ENCODE measurements around the gene EGFL7. TPM values are rescaled to one million over a fixed set of nuclear protein-coding genes. Genes with fewer than 3 reads are reported as not detected.

Gene EGFL7
- total RNA-seq, 1 donor from 2014 or later = 384 TPM

DNA sequence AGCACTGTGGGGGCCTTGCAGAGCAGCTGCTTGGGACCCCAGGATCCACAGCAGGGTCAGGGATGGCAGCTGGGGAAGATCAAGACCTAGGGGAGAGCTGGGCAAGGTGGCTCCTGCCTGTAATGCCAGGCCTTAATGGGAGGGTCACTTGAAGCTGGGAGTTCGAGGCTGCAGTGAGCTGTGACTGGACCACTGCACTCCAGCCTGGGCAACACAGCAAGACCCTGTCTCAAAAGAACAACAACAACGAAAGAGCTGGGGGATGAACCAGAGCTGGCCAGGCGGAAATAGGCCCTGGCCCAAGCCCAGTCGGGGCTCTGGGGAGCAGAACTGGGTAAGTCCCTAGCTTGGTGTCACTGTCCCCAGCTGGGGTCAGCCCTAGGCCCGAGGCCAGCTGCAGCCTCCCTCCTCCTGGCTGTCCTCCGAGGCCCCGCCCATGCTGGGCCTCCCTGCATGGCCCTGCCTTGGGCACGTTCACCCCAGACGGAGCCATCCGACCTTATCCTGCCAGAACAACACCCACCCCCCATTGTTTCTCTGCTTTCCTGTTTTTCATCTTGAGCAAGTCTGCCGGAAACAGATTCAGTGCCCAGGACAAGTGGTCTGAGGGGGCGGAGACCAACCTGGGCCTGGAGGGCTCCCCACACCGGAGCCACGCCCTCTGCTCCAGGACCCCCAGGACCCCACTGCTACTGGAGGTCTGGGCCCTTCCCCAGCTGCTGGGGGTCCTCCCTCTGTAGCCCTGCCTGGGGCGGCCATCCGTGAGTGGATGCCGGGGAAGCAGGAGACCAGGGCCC lies 51.6 kb downstream of the EGFL7 start:
- peak; percentile 49 to 87 for DNase-seq (ENCODE audit: low read depth in 2 of 2)

DNA sequence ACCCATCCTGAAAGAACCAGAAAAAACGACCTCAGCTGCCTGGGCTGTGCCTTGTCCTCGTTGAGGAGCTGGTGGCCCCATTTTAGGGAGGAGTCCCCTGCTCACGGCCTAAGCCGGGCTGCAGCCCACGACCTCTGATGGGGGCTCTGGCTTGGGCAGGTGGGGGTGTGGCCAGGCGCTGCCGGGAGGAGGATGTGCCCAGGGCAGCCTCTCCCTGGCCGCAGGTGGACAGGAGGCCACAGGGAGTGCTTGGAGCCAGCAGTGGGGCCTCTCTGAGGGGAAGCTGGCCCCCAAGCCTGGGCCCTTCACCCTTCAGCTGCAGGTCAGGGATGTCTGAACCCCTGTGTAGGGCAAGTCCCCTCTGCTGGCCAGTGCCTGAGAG lies 52.2 kb downstream of the EGFL7 start:
- DNase-seq (ENCODE audit: low read depth in 2 of 2) = no peak

DNA sequence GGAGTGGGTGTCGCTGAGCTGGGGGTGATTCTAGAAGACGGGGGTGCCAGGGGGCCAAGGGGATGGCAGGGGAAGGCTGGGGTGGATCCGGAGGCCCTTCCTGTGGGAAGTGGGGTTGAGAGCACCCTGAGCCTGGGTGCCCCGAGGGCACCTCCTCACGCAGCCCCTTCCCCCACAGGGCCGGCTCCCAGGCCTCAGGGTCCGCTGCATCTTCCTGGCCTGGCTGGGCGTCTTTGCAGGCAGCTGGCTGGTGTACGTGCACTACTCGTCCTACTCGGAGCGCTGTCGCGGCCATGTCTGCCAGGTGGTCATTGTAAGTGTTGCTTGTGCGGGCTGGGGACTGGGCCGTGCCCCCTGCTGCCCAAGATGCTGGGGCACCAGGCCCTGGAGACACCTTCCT lies 54.7 kb downstream of the EGFL7 start:
- DNase-seq (ENCODE audit: low read depth in 2 of 2) = no peak

DNA sequence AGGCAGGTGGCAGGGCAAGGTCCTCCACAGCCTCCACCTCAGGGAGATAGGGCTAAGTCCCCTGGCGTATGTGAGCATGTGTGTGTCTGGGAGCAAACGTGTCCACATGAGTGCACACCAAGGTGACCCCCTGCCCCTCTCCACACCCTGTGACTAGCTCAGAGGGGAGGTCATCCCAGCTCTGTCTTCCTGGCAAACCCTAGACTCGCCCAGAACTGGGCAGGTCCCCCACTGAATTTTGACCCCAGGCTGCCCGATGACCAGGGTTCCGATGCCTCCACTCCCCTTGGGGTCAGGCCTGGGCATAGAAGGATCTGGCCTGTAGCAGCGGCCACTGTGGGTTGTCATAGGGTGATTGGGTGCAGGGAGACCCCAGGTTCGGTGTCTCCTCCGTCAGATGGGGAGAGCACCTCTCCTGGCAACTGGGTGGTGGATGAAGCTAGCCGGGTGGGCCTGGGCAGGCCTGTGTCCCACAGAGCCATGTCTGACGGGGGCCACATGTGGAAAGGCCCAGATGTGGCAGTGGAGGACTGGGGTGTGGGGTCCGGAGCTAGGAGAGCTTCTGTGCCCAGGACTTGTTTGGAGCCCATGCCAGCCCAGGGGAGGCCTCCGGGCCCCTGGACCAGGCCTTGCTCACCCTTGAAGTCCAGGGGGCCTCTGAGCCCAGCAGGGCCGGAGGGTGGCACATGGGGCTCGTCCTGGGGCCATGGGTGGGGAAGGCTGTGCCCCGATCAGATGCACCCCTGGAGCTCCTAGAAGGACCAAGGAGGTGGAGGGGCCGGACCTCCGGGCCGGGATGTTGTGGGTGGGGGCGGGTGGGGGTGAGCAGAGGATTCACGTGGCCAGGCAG lies 55.9 kb downstream of the EGFL7 start:
- DNase-seq (ENCODE audit: low read depth in 2 of 2) = no peak

DNA sequence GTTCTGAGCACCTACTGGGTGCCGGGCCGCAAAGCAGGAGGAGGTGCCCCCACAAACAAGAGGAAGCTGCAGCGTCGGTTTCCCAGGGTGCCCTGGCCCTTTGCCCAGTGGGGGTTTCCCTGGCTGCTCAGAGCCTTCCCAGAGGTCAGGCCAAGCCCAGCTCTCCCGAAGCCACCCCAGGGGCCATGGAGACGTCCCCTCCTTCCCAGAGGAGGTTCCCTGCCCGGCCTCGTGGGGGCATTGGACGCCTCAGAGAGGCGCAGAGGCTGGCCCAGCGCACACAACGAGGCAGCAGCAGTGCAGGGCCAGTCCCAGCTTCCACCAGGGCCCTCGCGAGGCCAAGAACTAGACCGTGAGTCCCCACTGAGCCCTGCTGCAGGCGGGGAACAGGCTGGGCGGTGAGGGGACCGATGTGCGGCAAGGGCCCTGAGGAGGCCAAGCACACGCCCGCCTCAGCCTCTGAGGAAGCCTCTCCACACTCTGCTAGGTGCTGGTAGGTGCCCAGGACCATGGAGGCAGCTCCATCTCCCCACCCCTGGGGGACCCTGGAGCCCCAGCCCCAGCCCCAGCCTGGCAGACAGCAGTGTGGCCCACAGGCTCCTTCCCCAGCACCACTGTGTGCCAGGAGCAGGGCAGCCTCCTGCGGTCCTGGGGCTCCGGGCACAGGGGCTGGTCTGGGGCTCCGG lies 56.6 kb downstream of the EGFL7 start:
- DNase-seq (ENCODE audit: low read depth in 2 of 2) = peak in 1 of 2 donors; percentile 57

DNA sequence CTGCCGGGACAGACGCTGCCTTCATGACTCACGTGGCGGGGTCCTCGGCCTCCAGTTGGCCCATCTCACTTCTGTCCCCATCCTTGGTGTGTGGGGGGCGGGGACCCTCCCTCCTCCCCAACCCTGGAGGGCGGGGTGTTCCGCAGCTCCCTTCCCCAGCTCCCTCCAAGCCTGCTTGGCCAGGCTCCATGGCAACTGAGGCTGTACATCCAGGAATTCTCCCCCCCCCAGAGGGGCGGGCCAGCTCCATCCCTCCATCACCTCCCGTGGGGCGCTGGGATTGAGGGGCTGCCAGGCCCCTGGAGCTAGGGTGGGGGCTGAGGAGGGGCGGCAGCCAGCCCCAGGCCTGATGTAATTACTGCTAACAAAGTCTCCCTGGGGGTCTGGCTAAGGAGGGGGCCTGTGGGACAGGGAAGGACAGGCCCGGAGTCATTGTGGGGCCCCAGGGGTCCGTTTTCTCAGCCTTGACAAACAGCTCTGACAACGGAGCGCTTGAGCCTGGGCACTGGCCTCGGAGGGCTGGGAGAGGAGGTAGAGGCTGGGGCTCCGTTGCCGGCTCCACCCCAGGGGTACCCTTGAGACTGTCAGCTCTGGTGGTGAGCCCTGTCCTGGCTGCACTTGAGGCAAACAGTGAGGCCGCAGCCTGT lies 57.7 kb downstream of the EGFL7 start:
- peak in 1 of 2 donors; percentile 43 for DNase-seq (ENCODE audit: low read depth in 2 of 2)

DNA sequence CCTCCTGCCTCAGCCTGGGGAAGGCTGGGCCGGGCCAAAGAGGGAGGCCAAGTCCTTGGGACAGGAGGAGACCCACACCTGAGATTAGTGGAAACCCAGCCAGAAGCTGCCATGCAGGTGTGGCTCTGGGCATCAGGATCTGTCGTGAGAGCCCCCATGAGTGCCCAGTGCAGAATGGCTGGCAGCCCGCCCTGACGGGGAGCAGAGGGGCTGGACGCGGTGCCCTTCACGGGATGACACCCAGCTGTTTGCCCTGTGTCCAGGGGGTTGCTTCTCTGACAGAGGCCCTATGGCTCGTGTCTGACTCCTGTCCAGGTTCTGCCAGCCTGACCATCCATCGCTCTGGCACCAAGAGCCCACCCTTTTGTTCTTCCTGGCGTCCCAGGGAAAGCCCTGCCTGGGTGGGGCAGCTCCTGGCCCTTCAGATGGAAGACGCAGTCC lies 58.2 kb downstream of the EGFL7 start:
- no peak for DNase-seq (ENCODE audit: low read depth in 2 of 2)

DNA sequence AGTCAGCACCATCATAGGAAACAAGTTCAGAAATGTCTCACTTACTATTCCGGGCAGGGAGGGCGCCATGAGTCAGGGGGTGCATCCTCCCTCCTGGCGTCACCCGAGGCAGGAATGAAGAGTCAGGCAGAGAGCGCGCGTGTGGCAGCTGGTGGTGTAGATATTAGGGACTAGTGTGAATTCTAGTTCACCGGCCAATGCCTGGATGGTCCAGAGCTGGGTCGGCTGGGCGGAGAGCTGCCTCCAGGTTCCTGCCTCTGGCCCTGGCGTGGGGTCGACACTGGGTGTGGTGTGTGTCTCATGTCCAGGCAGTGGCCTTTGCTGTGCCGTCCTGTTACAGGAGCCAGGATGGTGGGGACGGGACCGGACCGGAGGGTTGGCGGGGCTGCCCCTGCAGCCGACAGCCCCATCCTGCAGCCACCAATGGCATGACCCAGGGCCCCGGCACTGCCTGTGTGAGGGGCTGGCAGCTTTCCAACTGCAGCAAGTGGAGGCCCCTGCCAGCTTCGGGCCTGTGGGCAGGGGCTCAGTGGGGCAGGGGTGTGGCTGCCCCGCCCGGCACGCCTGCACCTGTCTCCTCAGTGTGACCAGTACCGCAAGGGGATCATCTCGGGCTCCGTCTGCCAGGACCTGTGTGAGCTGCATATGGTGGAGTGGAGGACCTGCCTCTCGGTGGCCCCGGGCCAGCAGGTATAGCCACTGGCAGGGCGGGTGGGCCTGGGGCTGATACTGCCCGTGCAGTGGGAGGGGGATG lies 58.8 kb downstream of the EGFL7 start:
- peak; percentile 65 to 96 for DNase-seq (ENCODE audit: low read depth in 2 of 2)

Other genes starting within 250 kb of the EGFL7 start
- gene INPP5E, start 223.1 kb upstream of the EGFL7 start, total RNA-seq = 3.3 and 4.0 TPM in 2 replicates
- 12.4 and 14.3 TPM in 2 replicates for gene SEC16A, start 179.9 kb upstream of the EGFL7 start, total RNA-seq
- 75.2 and 76.9 TPM in 2 replicates for gene NOTCH1, start 116.9 kb upstream of the EGFL7 start, total RNA-seq
- gene AGPAT2, start 24.5 kb downstream of the EGFL7 start, total RNA-seq = 18.8 and 41.0 TPM in 2 replicates
- gene DIPK1B, start 49.7 kb downstream of the EGFL7 start, total RNA-seq = 64.7 and 91.1 TPM in 2 replicates
- not detected in 2 replicates for gene LCN10, start 80.0 kb downstream of the EGFL7 start, total RNA-seq
- not detected in 2 replicates for gene LCN6, start 85.6 kb downstream of the EGFL7 start, total RNA-seq
- not detected in 2 replicates for gene LCN8, start 95.3 kb downstream of the EGFL7 start, total RNA-seq
- gene LCN15, start 101.6 kb downstream of the EGFL7 start, total RNA-seq = 0.22 TPM in 1 of 2 replicates, not detected in the other
- gene TMEM141, start 128.4 kb downstream of the EGFL7 start, total RNA-seq = 65.4 and 66.7 TPM in 2 replicates
- 0.22 and 1.4 TPM in 2 replicates for gene CCDC183, start 133.4 kb downstream of the EGFL7 start, total RNA-seq
- gene RABL6, start 145.0 kb downstream of the EGFL7 start, total RNA-seq = 43.8 and 47.7 TPM in 2 replicates
- 0.44 and 1.4 TPM in 2 replicates for gene AJM1, start 179.6 kb downstream of the EGFL7 start, total RNA-seq
- gene PHPT1, start 186.5 kb downstream of the EGFL7 start, total RNA-seq = 242 and 316 TPM in 2 replicates
- 0.65 and 2.0 TPM in 2 replicates for gene MAMDC4, start 189.4 kb downstream of the EGFL7 start, total RNA-seq
- gene EDF1, start 203.4 kb downstream of the EGFL7 start, total RNA-seq = 254 and 382 TPM in 2 replicates
- gene TRAF2, start 223.6 kb downstream of the EGFL7 start, total RNA-seq = 10.9 and 14.7 TPM in 2 replicates